Muscle of back (tissue), 11 donors: Measurements from ENCODE around the gene ZNF333. TPM values are rescaled to one million over a fixed set of nuclear protein-coding genes. Genes with fewer than 3 reads are reported as not detected.
"Not testable (repeated sequence)": the region's sequence is repeated elsewhere in the genome, so short reads cannot be mapped to it uniquely, and the experiment has no call there.

Source experiments
- DNase-seq, 3 donors: peaks; one replicate each; pipeline versions ENCODE4 v3.0.0 to v3.0.0-alpha.2; 2013
- polyA plus RNA-seq, 10 donors: library from polyadenylated mRNA; unstranded; fragments of 120-200 nt; gene quantifications; one replicate each; pipeline ENCODE4 v1.2.1, GENCODE V29; 2013; ENCODE audit not compliant: insufficient read length in 10 of 10

ZNF333 gene
- polyA plus RNA-seq, 10 donors = 11.8 to 28.5 (median 16.0) TPM

- not testable (repeated sequence) for DNase-seq
These were observed 76.0 kb downstream of the ZNF333 start for GRCh38 chr19:14765841-14766240.

- DNase-seq = no peak
These were observed 77.7 kb downstream of the ZNF333 start for GRCh38 chr19:14767466-14767971.

- DNase-seq = no peak
These were observed 78.2 kb downstream of the ZNF333 start for GRCh38 chr19:14768001-14768400.

GRCh38 chr19:14769201-14769600, 79.4 kb downstream of the ZNF333 start:
- no peak for DNase-seq

- no peak for DNase-seq
These were observed 80.3 kb downstream of the ZNF333 start for GRCh38 chr19:14770136-14770535.

- peak in 1 of 3 donors; percentile 26 for DNase-seq
These were observed 81.3 kb downstream of the ZNF333 start for GRCh38 chr19:14770944-14771839.

- DNase-seq = no peak
These were observed 82.6 kb downstream of the ZNF333 start for GRCh38 chr19:14772467-14772866.

GRCh38 chr19:14772995-14773394, 83.1 kb downstream of the ZNF333 start:
- no peak for DNase-seq

GRCh38 chr19:14773722-14774121, 83.9 kb downstream of the ZNF333 start:
- DNase-seq = not testable (repeated sequence)

GRCh38 chr19:14774373-14774772, 84.5 kb downstream of the ZNF333 start:
- no peak for DNase-seq

- DNase-seq = not testable (repeated sequence)
These were observed 85.5 kb downstream of the ZNF333 start for GRCh38 chr19:14775326-14775725.

GRCh38 chr19:14775869-14776586, 86.2 kb downstream of the ZNF333 start:
- peak in 1 of 3 donors; percentile 22 for DNase-seq

- not testable (repeated sequence) for DNase-seq
These were observed 87.8 kb downstream of the ZNF333 start for GRCh38 chr19:14777645-14778044.

GRCh38 chr19:14778110-14778845, 88.4 kb downstream of the ZNF333 start, which contains the start of gene ADGRE2:
ADGRE2 (minus strand) TSS chr19:14778560; CDS start chr19:14776756, 1,804 bp downstream.
- DNase-seq = not testable (repeated sequence)

GRCh38 chr19:14779151-14779550, 89.3 kb downstream of the ZNF333 start:
- DNase-seq = peak in 1 of 3 donors; percentile 15

GRCh38 chr19:14780622-14781225, 90.9 kb downstream of the ZNF333 start:
- not testable (repeated sequence) for DNase-seq

- DNase-seq = not testable (repeated sequence)
These were observed 92.1 kb downstream of the ZNF333 start for GRCh38 chr19:14781713-14782536.

- DNase-seq = no peak
These were observed 93.0 kb downstream of the ZNF333 start for GRCh38 chr19:14782626-14783409.
